Cardiac fibroblast (primary cell): ENCODE data around the gene CATSPER3.

Experiments
- DNase-seq, 2 donors: peaks; one replicate each; pipeline versions ENCODE4 v3.0.0 to v3.0.0-alpha.2; 2010; ENCODE audit warnings: low read depth in 2 of 2
- H3K4me3 ChIP-seq, 2 donors: replicated peaks in 1 of 2; 1 replicate in 1 of 2; 2 replicates in 1 of 2; pipeline ENCODE4 v1.5.1; 2011; ENCODE audit warnings: low read depth in 2 of 2, low read length in 2 of 2, mild to moderate bottlenecking in 2 of 2, moderate library complexity in 1 of 2
- TF ChIP-seq, protein P1 (sequence below): IDR thresholded peaks from one replicate; pipeline ENCODE4 v1.5.1; 2011; ENCODE audit warnings: low read depth, mild to moderate bottlenecking, low read length, inconsistent platforms

CATSPER3 gene

DNA sequence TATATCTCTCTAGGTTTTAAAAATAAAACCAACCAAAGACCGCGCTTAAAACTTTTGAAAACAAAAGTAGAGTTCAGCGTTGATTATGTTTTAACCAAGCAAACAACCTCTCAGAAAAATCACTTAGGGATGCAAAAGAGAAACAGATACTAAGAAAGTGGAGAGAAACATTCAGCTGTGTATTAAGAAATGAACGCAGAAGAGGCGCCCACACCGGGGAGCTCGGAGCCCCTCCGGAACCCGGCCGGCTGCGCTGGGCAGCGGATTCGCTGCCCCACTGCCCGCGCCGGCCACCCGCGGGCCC lies 64.9 kb downstream of the CATSPER3 start:
- DNase-seq = peak in 1 of 2 donors; percentile 10
- H3K4me3 ChIP-seq = no peak overlapping the region
- TF ChIP-seq, protein P1, sequence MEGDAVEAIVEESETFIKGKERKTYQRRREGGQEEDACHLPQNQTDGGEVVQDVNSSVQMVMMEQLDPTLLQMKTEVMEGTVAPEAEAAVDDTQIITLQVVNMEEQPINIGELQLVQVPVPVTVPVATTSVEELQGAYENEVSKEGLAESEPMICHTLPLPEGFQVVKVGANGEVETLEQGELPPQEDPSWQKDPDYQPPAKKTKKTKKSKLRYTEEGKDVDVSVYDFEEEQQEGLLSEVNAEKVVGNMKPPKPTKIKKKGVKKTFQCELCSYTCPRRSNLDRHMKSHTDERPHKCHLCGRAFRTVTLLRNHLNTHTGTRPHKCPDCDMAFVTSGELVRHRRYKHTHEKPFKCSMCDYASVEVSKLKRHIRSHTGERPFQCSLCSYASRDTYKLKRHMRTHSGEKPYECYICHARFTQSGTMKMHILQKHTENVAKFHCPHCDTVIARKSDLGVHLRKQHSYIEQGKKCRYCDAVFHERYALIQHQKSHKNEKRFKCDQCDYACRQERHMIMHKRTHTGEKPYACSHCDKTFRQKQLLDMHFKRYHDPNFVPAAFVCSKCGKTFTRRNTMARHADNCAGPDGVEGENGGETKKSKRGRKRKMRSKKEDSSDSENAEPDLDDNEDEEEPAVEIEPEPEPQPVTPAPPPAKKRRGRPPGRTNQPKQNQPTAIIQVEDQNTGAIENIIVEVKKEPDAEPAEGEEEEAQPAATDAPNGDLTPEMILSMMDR = no peak

DNA sequence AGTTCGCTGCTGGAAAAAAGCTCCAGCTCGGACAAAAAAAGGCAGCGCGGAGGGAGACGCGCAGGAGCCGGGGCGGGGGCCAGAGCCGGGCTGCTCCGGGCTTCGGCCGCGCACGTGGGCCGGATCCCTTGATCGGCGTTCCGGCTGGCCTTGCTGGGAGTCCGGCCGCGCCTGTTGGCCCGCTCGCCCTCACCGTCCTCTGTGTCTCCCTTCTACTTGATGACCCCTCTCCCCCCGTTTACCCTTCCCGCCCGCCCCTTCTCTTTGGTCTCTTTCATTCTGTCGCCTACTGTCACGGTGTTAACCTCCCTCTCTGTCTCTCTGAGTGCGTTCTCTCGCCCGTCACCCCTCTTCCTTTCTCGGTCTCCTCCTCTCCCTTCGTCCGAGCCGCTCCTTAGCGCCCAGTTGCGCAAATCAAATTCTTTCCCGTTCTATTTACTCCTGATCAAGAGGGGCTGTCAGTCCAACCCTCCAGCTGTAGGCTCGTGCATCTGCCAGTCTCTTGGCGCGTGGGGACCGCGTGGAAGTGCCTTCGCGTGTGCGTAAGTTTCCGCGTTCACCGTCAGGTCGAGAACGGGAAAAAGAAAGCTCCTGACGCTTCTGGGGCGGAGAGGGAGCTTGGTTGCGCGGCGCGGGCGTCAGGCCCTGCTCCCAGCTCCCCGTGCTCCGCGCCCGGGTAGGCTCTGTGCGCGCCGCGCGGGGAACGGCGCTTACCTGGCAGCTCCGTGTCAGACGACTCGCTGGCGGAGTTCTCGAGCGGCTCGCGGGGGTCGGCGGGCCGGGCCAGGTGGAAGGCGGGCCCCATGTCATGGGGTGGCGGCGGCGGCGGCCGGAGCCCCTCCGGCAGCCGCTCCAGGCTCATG lies 65.5 kb downstream of the CATSPER3 start:
- H3K4me3 ChIP-seq = peak overlapping the region; percentile 18 to 25
- peak; percentile 28 to 30 for DNase-seq
- TF ChIP-seq, protein P1 = no peak

DNA sequence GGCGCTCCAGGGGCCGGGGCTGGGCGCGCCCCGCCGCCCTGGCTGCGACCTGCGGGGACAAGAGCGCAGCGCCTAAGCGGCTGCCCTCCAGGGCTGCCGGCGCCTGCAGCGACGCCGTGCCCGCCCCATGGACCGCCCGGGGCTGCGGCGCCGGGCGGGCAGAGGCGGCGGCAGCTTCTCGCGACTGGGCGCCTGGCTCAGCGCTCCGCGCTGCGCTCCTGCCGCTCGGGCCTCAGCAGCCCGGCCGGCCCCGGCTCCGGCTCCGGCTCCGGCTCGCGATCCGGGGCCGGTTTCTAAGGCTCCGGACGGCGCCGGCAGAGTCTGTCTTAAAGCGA lies 66.2 kb downstream of the CATSPER3 start, which contains the start of gene PITX1:
Gene PITX1, minus strand, starts transcription at position 328 of the 335 bp plus-strand sequence. CDS start 347 bp downstream, outside the sequence.
- peak within 1 kb of the TSS; percentile 18 to 25 for H3K4me3 ChIP-seq
- TF ChIP-seq, protein P1 = no peak
- DNase-seq = peak in 1 of 2 donors; percentile 20

DNA sequence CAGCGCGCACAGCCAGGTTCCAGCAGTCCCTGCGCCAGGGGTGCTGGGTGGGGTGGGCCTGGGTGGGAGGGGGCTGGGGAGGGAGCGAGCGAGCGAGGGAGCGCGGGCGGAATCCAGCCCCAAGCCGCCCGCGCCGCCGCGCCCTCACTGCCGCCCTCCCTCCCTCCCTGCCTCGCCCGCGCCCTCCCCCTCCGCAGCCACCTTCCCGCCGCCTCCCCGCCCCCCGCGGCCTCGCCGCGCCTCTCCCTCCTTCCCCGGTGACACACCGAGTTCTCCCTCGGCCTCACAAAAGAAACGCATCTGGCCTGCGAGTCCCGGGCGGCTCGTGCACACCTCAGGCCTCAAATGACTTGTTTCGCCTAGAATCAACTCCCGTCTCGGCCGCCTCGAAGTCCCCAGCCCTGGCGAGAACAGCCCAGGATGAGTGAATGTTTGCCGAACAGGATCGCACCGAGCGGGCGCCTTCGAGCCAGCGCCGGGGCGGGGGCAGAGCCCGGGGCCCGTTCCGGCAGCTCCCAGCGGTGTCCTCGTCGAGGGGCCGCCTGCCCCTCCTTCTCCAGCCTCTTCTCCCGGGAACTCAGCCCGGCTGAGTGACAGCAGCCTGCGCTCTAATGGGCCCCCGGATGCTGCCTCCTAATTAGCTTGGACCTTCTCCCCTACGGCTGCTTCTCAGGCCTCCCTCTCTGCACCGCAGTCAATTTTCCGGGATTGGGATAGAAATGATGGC lies 66.7 kb downstream of the CATSPER3 start:
- H3K4me3 ChIP-seq = no peak overlapping the region
- DNase-seq = peak in 1 of 2 donors; percentile 12
- TF ChIP-seq, protein P1 = no peak

DNA sequence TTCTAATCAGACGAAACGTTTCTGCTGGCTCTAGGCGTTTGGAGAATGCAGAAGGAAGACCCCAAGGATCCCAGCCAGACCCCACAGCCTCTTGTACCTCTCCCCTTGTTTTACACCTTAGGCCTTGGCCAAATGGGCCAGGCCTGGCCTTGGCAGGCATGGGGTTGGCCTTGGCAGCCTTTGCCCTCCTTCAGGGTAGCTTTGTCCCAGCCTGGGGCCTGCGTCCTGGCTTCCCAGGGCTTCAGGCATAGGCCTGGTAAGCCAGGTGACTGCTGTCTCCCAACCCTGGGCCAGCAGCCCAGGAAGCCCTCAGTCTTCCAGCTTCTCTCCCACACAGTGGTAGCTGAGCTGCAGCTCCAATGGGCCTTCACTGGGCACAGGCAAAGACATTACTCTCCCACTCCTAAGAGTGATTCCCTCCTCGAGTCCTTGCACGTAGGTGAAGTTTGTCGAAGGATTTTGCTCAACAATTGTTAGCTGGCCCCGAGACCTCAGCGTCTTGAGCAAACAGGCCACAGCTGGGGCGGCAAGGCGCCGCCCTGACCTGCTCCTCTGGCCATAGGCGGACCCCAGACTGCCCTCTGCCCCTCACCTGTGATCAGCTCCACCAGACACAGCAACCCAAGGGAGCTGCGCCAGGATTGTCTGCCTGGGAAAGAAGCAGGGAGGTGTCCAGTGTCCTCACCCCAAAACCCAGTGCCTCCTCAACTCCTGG lies 67.4 kb downstream of the CATSPER3 start:
- no peak for DNase-seq
- no peak overlapping the region for H3K4me3 ChIP-seq
- TF ChIP-seq, protein P1 = no peak

DNA sequence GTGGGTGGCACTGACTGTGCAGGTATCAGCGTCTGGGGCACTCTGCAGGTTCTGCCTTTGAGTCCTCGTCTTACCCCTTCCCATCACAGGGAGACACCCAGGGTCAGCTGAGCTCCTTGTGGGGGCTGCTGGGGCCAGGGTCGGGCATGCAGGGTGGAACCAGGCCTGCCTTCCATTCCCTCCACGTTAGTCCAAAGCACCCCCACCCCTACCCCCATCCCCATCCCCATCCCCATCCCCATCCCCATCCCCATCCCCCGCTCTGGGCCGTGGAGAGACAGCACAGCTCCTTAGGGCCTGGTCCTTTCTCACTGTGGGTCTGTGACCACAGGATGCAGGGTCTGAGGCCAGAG lies 67.9 kb downstream of the CATSPER3 start:
- no peak overlapping the region for H3K4me3 ChIP-seq
- DNase-seq = no peak
- TF ChIP-seq, protein P1 = no peak
